ENCODE measurements around the gene KRTAP4-8.
"Not testable (repeated sequence)": the region's sequence is repeated elsewhere in the genome, so short reads cannot be mapped to it uniquely, and the experiment has no call there.

- not testable (repeated sequence) for TF ChIP-seq TCF7L2 (IDR thresholded peaks at IDR 0.05; ENCODE audit: borderline replicate concordance, low read depth, low read length); ZNF837 (tag by site-specific recombination; IDR thresholded peaks at IDR 0.05); ZNF510 (tag by site-specific recombination; IDR thresholded peaks at IDR 0.05; ENCODE audit: insufficient replicate concordance); ZNF692 (tag by site-specific recombination; IDR thresholded peaks at IDR 0.05); ZNF221 (tag by site-specific recombination; IDR thresholded peaks at IDR 0.05; ENCODE audit: borderline replicate concordance); CTCF (tag by site-specific recombination; IDR thresholded peaks at IDR 0.05); GFI1B (tag by site-specific recombination; IDR thresholded peaks at IDR 0.05); ZBTB48 (tag by site-specific recombination; IDR thresholded peaks at IDR 0.05); PRDM4 (tag by site-specific recombination; IDR thresholded peaks at IDR 0.05); ZNF830 (tag by site-specific recombination; IDR thresholded peaks at IDR 0.05; ENCODE audit: low read depth); ZNF585B (tag by site-specific recombination; IDR thresholded peaks at IDR 0.05); ZNF18 (tag by site-specific recombination; IDR thresholded peaks at IDR 0.05); ZNF670 (tag by site-specific recombination; IDR thresholded peaks at IDR 0.05; ENCODE audit: low read depth)
Observed at GRCh38 chr17:41099682-41100480, 1.9 kb upstream of the KRTAP4-8 start.
